HG03159 (cell line): Measurements from ENCODE around the gene TEX2.

Experiments
- ATAC-seq: cut with Tn5 transposase; IDR thresholded peaks from one replicate; pipeline ENCODE4 v1.9.1; 2021; ENCODE audit warnings: mild to moderate bottlenecking, moderate library complexity; ENCODE audit not compliant: unreplicated experiment

TEX2 gene

DNA sequence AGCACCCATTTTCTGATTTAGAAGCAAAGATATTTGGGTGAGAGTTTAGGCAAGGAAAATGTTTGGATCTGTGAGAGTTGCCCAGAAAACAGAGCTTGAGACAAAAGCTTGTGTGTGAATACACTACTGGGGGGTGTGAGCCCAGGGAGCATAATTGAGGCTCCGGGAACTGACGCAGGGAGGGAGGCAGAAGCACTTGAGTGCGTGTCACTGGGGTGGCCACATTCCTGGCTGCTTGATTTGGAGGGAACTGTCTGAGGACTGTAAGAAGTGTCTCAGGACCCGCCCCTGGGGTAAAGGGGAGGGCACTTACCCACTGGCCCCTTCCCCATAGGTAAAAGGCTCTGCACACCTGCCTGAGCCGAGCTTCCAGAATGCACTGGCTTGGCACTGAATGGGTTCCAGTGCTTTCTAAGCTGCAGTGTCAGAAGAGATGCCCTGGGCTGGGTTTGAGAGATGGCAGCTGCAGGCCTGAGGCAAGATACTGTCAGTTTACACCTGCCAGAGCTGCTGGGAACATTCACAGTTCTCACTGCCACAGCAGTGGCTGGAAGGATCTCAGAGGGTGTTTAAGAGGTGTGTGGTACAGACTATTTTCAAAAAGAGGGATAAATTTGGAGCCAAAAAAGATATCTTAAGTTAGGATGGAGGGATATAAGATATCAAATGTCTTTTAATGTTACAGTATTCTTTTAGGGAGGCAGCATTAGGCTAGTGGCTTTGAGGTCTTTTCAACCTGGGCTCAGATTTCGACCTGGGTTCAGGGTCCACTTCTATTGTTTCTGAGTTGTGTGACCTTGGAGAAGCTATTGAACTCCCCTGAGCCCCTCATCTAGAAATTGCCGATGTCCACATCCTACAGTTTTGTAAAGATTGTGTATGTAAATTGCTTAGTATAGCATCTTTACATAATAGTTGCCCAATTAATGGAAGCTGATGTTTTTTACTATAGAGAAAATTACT, 6.9 kb upstream of the TEX2 start:
- ATAC-seq: no peak

DNA sequence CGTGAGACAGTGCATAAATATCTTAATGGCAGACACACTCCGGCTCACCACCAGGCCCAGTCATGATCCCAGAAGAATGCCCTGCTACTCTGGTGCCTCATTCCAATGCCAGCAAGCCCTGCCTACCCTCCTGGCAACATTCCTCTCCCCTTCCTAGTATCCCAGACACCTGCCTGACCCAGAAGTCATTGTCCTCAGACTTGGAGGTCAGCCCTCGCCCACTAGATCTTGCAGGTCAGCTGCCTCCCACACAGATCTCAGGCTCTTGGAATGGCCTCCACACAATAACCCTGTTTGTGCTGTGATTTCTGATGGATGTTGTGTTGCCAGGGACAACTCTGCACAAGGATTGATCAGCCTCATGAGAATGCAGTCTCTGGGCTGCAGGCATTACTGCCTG, 1.8 kb upstream of the TEX2 start:
- ATAC-seq: no peak

DNA sequence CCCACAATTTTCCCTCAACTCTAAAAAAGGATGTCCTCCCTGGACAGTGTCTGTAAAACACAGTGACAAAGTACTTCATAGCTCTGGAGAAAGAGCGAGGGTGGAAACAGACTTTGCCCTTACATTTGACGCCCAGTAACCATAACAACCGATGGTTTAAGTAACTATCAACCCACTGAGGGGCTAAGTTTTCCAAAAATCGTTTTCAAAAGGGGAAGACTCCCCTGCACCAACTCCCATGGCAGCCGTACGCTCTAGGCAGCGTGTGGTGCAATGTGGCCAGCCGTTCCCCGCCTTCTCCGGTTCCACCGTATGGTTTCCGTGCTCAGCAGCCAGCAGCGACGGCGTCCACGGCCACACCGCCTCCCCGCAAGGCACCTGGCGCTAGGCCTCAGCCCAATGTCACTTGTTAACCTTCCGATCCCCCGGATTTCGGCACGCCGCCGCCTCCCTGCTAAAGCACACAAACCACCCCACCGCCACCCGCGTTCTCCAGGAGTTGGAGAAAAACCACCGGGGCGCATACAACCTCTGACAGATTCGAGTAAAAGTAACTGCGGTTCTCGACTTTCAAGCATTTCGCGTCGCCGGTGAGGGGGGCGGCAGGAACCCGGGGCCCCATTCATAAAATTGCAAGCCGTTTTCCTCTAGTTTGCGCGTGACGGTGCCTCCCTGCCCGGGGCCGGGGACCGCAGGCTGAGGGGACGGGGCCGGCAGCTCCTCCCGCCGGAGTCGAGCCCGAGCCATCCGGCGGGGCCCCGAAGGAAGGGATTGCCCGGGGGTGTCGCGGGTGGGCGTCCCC, 661 bp downstream of the TEX2 start:
- peak; percentile 38 for ATAC-seq

DNA sequence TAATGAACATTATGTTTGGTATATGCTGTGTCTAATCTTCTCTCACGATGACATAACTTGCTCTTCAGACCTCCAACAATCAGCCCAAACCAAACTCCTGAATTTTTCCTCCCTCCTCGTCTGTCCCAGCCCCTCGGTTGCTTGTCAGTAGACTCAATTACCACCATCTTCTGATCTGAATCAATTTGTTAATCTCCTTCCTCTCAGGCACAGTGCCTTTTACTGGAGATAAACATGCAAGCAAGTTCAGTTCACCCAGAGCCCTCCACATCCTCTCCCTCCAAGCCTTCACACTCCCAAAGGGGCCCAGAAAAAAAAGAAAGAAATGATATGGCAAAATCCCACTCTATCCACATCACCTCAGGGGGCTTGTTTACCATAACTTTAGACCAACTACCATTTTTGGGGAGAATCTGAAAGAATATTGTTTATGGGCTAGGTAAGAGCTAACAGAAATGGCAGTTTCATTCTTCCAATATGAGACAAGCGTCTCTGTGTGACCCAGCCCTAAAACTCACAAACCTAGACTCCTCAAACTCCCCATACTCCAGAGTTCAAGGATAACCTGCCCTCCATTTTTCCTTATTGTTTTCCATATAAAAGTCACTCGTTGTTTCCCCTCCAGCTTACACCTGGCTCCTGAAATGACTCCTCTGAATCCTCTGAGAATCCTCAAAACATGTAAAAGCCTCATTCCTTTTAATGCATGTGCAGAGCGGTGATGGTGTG, 1.5 kb downstream of the TEX2 start:
- ATAC-seq: no peak

DNA sequence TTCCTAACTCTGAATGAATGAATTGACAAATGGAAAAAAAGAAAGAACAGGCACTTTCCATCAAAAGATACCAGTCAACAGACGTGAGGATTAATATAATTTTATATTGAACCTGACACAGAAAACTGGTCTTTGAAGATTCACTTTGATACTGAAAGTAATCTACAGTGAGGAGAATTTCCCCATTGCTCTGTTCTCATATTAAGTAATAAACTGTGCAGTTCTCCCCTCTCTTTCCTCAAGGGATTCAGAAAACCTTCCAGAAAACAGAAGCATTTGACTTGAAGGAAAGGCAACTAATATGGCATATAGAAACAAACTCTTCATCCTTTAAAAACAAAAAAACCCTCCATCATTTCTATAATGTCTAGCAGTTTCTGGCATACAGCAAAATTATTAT, 2.2 kb downstream of the TEX2 start:
- ATAC-seq: no peak

DNA sequence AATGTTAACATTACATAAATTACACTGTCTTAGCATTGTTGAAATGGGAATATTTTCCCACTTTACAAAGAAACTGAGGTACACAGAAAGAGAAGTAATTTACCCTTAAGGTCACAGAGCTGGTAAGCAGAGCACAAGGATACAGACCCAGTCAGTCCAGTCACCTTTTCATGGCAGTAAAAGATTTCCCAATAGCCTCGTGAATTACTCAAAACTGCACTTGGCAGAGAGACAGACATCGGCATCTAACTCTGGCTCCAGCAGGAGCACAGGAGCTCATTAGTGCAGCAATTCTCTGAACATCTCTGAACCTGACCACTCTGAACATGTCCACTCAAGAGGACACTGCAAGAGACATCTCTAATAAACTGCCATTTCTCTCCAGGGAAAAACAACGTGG, 3.1 kb downstream of the TEX2 start:
- no peak for ATAC-seq

DNA sequence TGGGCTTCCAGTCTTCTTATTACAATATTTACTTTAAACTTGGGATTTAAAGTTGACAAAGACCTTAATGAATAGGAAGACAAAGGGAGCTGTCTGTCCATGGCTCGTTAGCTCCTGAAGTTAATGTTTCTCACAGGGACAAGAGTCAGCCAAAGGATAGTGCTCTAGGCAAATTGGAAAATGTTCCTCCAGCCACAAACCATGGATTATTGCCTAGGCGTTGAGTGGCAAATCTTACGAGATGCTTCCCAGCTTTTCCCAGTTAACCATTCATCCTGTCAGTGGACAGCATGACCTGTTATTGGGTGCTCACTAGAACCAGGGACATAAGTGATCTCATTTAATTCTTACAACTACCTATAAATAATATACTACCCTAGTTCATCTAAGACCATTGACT, 3.6 kb downstream of the TEX2 start:
- ATAC-seq: no peak

DNA sequence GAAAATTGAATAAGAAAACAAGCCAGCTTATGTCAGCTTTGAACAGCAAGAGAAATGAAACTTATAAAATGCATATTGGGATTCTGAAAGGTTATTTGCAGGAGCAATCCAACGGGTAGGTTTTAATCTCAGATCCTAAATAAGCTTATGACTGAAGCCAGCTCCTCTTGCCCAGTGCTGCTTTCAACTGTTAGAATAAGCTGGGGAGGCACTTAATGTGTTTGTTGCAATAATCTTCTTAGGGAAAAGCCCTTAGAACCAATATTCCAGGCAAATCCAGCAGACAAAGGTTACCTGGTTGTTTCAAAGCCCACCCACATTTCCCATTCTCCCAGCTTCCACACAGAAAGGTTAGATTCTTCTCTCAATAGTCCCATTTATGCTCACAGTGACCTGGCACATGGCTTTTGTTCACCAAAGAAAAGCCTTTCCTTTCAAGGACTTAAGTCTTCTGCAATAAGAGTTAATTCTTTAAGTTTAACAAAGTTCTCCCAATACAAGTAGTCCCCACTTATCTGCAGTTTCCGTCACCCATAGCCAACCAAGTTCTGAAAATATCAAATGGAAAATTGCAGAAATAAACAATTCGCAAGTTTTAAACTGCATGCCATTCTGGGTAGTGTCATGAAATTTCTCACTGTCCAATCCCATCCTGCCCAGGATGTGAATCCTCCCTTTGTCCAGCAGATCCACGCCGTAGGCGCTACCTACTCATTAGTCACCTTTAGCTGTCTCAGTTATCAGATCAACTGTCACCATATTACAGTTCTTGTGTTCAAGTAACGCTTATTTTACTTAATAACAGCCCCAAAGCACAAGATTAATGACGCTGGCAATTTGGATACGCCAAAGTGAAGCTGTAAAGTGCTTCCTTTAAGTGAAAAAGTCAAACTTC, 5.9 kb downstream of the TEX2 start:
- ATAC-seq: no peak

DNA sequence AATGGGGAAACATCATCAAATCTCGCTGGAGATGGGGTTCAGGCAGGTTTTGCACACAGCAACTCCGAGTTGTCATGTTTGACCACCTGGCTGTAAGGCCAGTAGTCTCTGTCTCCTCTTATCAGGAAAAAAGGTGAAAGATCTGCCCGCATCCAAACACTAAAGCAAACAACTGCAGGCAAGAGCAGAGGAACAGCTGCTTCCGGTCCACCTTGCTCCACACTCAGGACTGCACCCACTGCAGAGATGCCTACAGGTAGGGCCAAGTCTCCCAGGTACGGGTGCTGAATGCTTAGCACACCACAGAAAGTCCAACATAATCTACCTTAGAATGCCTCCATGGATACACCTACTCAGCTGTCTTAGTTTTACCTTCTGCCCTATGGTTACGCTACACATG, 7.3 kb downstream of the TEX2 start:
- no peak for ATAC-seq

DNA sequence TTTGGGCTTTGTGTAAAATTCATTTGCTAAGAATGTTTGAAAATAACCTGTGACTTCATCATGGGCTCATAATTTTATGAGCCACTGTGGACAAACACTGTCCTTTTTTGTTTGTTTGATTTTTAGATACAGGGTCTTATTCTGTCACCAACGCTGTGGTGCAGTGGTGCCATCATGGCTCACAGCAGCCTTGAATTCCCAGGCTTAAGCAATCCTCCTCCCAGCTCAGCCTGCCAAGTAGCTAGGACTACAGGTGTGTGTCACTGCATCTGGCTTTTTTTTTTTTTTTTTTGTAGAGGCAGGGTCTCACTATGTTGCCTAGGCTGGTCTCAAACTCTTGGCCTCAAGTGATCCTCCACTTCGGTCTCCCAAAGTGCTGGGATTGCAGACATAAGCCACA, 8.3 kb downstream of the TEX2 start:
- ATAC-seq: no peak

DNA sequence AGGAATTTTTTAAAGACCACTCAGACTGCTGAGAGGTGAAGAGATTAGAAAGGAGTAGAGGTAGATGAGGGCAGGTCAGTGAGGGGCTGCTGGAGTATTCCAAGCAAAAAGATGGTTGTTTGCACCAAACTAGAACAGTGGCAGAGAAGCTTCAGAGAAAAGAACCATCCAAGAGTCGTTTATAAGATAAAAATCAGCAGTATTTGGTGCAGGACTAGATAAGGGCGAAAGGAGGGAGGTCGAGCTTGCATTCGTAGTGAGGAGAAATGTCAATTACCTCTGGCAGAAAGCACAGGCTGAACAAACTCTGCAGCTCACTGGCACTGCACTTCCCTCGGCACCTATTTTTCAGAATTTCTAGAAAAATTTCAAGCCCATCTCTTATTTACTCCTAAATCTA, 9.6 kb downstream of the TEX2 start:
- ATAC-seq: no peak

DNA sequence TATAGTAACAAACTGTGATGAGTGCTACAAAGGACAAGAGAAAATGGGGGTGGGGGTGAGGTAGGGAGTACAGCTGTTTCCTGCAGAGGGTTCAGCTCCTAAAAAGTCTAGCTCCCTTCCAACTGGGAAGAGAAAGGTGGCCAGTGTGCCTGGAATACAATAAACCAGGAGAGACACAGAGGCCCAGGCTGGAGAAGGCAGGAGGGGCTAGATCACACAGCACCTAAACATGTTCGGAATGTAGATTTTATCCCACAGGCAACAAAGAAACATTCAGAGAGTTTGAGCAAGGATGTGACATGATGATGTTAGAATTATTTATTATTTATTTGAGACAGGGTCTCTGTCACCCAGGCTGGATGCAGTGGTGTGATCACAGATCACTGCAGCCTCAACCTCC, 10.2 kb downstream of the TEX2 start:
- no peak for ATAC-seq

DNA sequence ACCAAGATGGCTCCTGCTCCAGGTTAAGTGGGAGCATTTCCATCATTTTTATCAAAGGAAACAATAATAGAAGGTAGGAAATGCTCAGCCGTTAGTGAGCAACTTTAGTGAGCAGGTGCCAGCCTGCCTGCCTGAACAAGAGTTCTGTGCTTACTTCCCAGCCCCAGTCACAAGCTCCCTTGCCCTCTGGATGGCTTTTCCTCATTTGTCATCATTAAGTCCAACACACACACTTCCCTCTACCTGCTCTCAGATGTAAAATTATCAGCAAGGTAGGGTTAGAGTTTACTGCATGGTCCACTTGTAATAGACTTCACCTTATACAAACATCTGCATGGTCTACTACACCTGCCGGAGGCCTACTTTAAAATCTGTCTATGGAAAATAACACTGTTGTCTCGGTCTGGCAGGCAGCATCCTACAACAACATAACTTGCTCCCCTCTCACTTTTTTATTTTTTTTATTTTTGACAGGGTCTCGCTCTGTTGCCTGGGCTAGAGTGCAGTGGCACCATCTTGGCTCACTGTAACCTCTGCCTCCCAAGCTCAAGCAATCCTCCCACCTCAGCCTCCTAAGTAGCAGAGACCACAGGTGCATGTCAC, 12.7 kb downstream of the TEX2 start:
- ATAC-seq: no peak

DNA sequence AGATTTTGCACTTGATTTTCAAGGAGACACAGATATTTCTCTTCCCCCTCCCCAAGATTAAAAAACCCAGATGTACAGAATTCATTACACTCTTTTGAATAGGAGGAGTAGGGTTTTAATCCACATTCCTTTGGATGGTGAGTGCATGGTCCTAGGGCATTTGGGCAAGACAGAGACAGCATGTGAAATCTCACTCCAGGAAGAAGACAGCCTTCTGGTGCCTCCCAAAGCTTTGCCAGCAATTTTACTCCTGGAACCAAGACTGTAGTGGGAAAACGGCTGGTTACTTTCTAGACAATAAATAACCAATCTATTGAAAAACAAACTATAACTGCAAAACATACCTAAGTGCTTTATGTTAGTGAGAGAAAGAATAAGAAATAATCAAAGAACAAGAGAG, 15.2 kb downstream of the TEX2 start:
- no peak for ATAC-seq

DNA sequence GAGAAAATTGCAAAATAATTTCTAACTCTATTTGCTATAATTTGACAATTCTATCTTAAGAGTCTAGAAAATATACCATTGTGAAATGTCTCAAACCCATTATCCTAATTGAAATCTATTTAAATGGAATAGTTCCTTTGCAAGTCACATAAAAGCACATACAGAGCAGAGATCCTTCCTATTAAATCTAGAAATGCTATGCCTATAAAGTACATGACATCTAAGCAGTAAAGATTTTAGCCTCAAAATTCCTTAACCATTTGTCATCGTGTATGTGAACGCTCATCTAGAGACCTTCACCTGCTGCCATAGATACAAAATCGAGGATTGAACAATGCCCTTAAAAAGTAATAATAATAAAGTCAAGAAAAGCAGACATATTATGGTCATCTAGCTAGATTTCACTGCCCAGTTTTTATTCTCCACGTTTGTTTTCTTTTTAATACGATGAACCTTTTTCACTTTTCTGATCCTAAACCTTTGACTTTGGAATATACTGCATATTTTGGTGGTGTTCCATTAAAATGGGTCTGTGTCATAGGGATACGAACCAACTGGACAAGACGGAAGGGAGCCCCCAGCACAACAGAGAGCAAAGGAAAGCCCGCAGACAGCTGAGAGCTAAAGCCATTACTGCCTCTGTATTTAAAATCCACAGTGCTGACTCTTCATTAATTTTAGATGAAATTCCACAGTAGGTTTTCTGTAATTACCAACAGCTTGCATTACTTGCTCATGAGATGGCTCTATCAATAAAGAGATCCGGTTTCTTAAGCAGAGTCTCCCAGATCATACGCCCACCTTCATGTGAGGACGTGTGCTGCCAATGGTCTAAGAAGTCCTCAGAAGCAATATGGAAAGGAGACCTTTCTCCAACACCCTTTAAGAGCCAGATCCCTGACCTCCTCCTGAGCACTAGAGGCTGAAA, 17.6 kb downstream of the TEX2 start:
- no peak for ATAC-seq

DNA sequence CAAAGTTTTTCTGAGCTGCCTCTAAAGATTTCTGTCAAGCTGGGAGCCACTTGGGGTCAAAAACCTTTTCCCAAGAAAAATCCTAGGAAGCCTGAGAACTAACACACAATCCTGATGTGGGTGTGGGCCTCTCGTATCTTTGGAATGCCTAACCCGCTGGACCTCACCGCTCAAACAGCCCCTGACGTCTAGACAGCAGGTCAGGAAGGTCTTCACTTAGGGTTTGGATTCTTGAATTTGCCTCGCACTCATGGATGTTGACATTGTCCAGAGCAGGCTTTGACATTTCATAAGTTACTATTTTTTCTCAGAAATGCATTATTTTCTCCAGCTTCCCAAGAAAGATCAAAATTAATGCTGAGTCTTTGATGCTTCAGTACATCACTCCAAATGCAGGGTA, 18.9 kb downstream of the TEX2 start:
- ATAC-seq: no peak

DNA sequence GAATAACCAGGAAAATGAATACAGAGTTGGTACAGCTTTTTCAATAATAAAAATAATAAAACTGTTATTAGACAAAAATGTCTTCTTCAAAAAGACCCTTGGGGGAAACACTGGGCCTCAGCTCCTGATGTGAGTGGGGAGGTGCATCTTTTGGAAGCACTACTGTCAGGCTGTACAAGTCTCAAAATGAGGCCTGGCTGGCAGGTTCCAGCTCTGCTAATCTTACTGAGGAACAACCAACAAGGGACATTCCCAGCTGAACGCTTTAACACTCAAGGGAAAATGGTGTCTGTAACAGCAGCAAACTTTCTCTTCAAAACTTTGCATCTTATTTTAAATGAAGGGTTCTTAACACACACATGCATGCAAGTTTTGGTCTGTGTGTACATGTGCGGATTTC, 19.7 kb downstream of the TEX2 start:
- no peak for ATAC-seq

DNA sequence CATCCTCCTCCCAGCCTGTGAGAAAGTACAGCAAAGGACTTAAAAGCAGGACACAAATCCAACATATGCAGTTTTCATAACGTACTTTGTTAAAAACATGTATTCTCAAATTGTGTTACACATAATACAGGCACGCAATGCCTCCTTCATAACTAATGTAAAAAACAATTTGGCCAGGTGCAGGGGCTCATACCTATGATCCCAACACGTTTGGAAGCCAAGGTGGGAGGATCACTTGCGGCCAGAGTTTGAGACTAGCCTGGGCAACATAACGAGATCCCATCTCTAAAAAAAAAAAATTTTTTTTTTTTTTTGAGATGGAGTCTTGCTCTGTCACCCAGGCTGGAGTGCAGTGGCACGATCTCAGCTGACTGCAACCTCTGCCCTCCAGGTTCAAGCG, 20.4 kb downstream of the TEX2 start:
- no peak for ATAC-seq

DNA sequence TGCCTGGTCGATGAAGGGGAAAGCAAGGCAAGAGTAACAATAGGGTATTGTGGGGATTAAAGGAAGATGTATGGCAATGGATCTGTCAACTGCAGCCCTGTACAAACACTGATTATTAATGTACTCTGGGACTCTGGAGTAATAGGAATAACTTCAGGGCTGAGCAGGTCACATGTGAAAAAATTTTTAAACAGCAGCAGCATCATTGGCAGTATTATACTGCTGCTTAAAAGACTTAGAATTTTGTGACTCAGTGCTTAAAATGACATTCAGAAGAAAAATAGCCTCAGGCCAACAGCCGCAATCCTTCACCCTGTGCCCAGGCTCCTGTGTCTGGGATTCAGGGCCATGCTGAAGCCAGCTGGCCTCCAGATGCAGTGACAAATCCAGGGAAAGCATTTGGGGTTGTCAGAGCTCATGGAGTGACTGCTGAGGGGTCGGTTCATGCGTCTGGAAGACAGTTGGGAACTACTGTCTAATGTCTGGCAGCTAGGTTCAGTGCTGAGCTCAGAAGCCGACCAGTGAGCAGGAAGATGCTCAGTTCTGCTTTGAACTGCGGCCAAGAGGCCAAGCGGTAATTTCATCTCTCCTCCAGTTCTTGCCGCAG, 22.2 kb downstream of the TEX2 start:
- ATAC-seq: no peak
